ENCODE measurements around the gene HMGA1.
"Not testable (repeated sequence)": the region's sequence is repeated elsewhere in the genome, so short reads cannot be mapped to it uniquely, and the experiment has no call there.

Gene HMGA1

GRCh38 chr6:34269132-34269531 is 32.5 kb downstream of the HMGA1 start:
- not testable (repeated sequence) for DNase-seq

GRCh38 chr6:34269658-34270341 is 33.1 kb downstream of the HMGA1 start:
- DNase-seq: not testable (repeated sequence)

DNA sequence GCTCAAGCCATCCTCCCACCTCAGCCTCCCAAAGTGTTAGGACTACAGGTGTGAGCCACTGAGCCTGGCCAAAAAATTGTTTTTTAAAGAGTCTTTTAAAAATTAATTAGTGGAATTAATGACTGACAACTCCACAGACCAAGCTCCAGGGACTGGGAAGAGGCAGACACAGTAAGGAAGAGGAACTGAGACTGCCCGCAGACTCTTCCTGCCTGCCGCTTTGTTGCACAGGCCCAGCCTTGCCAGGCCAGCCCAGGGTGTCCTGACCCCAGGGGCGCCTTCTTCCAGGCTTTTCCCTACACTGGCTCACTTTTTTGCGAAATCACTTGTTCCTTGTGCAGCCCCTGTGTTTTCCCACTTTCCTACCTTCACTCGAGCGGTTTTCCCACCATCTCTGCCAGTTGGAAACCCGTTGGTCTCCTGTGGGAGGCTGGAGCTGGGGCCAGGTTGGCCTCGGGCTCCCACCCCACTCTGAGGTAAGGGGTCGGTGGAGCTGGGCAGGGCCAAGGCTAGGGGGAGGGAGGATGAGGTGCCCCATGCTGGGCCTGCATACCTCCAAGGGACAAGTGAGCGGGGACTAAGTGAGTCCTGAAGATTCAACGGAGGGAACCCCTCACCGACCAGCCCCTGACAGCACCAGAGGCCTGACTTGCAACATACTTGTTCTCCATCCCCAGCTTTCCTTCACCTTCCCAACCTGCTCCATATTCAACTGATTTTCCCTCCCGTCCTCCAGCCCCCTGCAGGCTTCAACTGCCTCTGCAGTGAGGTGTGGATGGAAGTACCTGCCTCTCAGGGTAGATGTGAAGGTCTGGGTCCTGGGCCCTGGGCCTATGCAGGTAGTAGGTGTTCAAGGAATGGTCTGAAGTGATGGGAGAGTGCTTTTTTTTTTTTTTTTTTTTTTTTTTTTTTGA is 35.6 kb downstream of the HMGA1 start:
- DNase-seq: peak; percentile 16 to 46

- DNase-seq: peak; percentile 97 to 98
These were observed 36.7 kb downstream of the HMGA1 start for GRCh38 chr6:34273242-34273805.

GRCh38 chr6:34274129-34274528 is 37.5 kb downstream of the HMGA1 start:
- no peak for DNase-seq

DNA sequence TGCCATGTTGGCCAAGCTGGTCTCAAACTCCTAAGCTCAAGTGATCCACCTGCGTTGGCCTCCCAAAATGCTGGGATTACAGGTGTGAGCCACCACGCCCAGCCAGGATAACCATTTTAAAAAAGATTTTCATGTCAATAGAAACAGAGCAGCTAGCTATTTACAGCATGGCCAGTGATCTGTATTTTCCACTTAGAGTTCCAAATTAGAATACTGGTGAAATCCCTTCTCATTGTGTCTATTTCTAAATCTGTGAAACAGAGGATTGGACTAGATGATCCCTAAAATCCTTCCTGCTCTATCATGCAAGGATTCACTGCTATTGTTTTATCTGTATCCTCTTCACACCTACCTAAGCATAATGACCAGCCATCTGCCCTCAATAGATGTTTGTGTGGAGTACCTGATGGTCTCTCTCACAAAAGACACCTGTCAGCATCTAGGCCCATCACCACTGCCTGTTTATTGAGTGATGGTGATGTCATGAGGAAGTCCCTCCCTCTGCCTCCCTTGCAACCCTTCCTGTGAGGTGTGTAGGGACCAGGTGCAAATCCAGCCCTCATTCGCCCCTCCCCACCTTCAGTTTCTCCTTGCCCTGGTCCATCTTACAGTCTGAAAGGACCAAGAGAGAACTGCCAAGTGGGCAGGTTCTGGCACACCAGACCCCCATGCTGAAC is 38.6 kb downstream of the HMGA1 start:
- DNase-seq: no peak

DNA sequence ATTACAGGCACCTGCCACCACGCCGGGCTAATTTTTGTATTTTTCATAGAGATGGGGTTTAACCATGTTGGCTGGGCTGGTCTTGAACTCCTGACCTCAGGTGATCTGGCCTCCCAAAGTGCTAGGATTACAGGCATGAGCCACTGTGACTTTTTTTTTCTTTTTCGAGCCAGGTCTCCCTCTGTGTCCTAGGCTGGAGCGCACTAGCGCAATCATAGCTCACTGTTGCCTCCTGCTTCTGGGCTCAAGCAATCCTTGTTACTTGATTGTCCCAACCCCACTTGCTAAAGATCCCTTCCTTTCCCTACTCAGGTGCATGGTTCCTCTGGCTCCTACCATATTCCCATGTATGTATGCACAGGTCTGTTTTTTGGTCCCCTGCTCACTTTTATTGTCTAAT is 39.5 kb downstream of the HMGA1 start:
- DNase-seq: no peak

GRCh38 chr6:34276881-34277762 is 40.4 kb downstream of the HMGA1 start:
- no peak for DNase-seq

GRCh38 chr6:34277763-34278112 is 41.1 kb downstream of the HMGA1 start:
- no peak for DNase-seq

DNA sequence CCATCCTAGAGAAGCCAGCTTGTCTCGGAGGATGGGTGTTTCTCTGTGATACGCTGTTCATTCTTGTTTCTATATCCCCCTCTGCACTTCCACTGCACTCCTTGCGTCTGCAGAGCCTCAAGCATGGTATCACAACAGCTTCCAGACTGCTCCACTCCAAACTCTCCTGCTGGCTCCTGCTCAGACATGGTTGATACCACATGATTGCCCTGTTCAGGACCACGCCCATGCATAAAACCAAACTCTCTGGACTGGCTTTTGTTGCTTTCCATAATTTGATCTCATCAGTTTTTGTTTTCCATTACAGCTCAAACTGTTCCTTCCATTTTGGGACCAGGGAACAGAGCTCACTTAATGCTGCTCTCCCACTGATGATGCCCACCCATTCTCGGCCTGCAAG is 42.2 kb downstream of the HMGA1 start:
- DNase-seq: no peak

- no peak for DNase-seq
These were observed 43.5 kb downstream of the HMGA1 start for GRCh38 chr6:34280216-34280615.

GRCh38 chr6:34281702-34282334 is 45.1 kb downstream of the HMGA1 start:
- no peak for DNase-seq

- DNase-seq: peak; percentile 100
These were observed 48.1 kb downstream of the HMGA1 start for GRCh38 chr6:34284563-34285447.

GRCh38 chr6:34285448-34286164 is 48.9 kb downstream of the HMGA1 start:
- no peak for DNase-seq

DNA sequence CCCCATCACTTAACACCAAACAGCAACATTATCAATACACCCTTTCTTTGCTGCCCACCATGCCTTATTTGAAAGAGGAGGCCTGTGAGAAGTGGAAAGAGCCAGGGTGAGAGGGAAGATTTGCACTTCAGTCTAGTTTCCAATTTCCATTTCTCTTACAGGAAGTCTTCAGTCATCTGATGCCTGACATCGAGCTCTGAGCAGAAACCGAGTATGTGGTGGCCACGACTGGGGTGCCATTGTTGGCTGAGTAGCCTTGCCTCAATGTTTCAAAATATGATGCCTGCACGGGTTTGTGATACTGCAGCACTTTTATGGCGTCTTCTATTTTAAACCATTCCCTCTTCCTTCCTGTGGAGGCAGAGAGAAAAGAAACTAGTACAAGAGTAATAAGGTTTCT is 51.9 kb downstream of the HMGA1 start:
- no peak for DNase-seq

DNA sequence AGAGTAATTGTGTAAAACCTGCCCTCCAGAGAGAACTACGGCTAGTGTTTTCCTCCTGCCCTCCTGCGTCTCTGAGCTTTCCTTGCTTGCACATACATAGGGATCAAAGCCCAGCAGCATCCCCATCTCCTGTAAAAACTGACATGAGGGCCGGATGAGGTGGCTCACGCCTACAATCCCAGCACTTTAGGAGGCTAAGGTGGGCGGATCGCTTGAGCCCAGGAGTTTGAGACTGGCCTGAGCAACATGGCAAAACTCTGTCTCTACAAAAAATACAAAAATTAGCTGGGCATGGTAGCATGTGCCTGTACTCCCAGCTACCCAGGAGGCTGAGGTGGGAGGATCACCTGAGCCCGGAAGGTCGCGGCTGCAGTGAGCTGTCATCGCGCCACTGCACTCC is 52.5 kb downstream of the HMGA1 start:
- DNase-seq: no peak

GRCh38 chr6:34292954-34293353 is 56.3 kb downstream of the HMGA1 start:
- DNase-seq: no peak

- no peak for DNase-seq
These were observed 59.0 kb downstream of the HMGA1 start for GRCh38 chr6:34295721-34296120.

Data from AML-193 (cell line).